CD4-positive, alpha-beta memory T cell (primary cell): ENCODE results near the gene TRPC3. TPM values are rescaled to one million over a fixed set of nuclear protein-coding genes. Genes with fewer than 3 reads are reported as not detected.

ENCODE experiments used
- CTCF ChIA-PET: fragments of 350-600 bp; sonication (Branson Sonifier 250); formaldehyde crosslinking; loops from one replicate; lab custom pipeline; 2021; ENCODE audit warnings: inconsistent platforms; ENCODE audit not compliant: partially characterized antibody; lab: Charles Lee
- POLR2A ChIA-PET: fragments of 350-600 bp; sonication (Branson Sonifier 250); formaldehyde crosslinking; loops from one replicate; lab custom pipeline; 2021; ENCODE audit not compliant: partially characterized antibody; lab: Charles Lee
- DNase-seq, 5 donors: peaks; one replicate each; pipeline versions ENCODE4 v3.0.0 to v3.0.0-alpha.2; 2020 to 2022; ENCODE audit warnings: mixed read lengths in 1 of 5
- H3K27ac ChIP-seq: one replicate; pipeline ENCODE4 v1.7.0; 2013; ENCODE audit warnings: low read depth, low read length
- H3K27me3 ChIP-seq: 2 replicates; pipeline ENCODE4 v1.7.0; 2013; ENCODE audit warnings: mild to moderate bottlenecking, low read length, moderate library complexity; ENCODE audit not compliant: insufficient read depth
- H3K36me3 ChIP-seq: 2 replicates; pipeline ENCODE4 v1.7.0; 2013; ENCODE audit warnings: mild to moderate bottlenecking, low read length, moderate library complexity; ENCODE audit not compliant: insufficient read depth
- H3K4me1 ChIP-seq: 2 replicates; pipeline ENCODE4 v1.7.0; 2013; ENCODE audit warnings: mild to moderate bottlenecking, low read length, moderate library complexity; ENCODE audit not compliant: insufficient read depth
- H3K4me3 ChIP-seq, 2 donors: one replicate each; pipeline ENCODE4 v1.7.0; 2013; ENCODE audit warnings: low read length in 2 of 2, mild to moderate bottlenecking in 1 of 2
- H3K9me3 ChIP-seq, 2 donors: one replicate each; pipeline ENCODE4 v1.7.0; 2013; ENCODE audit warnings: low read length in 2 of 2, control low read depth in 1 of 2; ENCODE audit not compliant: control insufficient read depth in 1 of 2
- H3K27ac Mint-ChIP-seq, 7 donors: one replicate each; pipeline ENCODE4 v1.8.0; 2020 to 2021; ENCODE audit warnings: mixed read lengths in 7 of 7, mild to moderate bottlenecking in 6 of 7, inconsistent platforms in 3 of 7, moderate library complexity in 3 of 7
- H3K27me3 Mint-ChIP-seq, 2 donors: one replicate each; pipeline ENCODE4 v1.8.0; 2020 to 2021; ENCODE audit warnings: mixed read lengths in 2 of 2
- H3K36me3 Mint-ChIP-seq, 2 donors: one replicate each; pipeline ENCODE4 v1.8.0; 2020 to 2021; ENCODE audit warnings: mixed read lengths in 2 of 2, inconsistent platforms in 1 of 2, mild to moderate bottlenecking in 1 of 2
- H3K4me1 Mint-ChIP-seq, 4 donors: one replicate each; pipeline ENCODE4 v1.8.0; 2020 to 2021; ENCODE audit warnings: mixed read lengths in 4 of 4, mild to moderate bottlenecking in 1 of 4
- H3K4me3 Mint-ChIP-seq, 8 donors: one replicate each; pipeline ENCODE4 v1.8.0; 2020 to 2021; ENCODE audit warnings: mixed read lengths in 8 of 8, mild to moderate bottlenecking in 7 of 8, moderate library complexity in 6 of 8, inconsistent platforms in 3 of 8
- H3K9me3 Mint-ChIP-seq, 8 donors: one replicate each; pipeline ENCODE4 v1.8.0; 2020 to 2021; ENCODE audit warnings: mixed read lengths in 8 of 8, mild to moderate bottlenecking in 5 of 8, inconsistent platforms in 3 of 8, moderate library complexity in 1 of 8
- intact Hi-C: fragments of 100-400 bp; cut with micrococcal nuclease; formaldehyde crosslinking; loops from one replicate; pipeline ENCODE4 v1.15.1; 2023
- polyA plus RNA-seq, 2 donors: library from polyadenylated mRNA; unstranded; fragments of 300-500 nt; fragmentation: Illumina TruSeq; gene quantifications; one replicate each; pipeline ENCODE4 v1.2.3, GENCODE V29; 2021
- total RNA-seq, 2 experiments: library from RNA; stranded (reverse); gene quantifications; one replicate each; pipeline ENCODE4 v1.2.3, GENCODE V29; 2021

The TRPC3 gene
- total and polyA plus RNA-seq, 4 experiments from 2014 or later, result not detected

DNA sequence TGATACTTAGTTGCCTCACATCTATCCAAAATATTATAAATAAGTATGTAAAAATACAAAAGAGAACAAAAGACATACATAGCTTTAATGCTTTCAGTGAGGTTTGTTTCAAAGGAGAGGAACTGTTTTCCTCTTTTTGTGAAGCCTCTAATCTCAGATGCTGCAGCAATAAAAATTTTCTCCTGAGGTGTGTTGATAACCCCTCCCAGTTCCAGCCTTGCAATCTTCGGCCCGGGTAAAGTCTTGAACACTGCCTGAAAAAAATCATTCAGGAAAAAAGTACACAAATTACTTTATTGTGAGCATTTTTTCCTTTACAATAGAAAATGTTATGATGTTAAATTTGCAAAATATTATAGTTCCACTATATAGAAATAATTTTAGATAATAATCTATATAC is 90.4 kb downstream of the TRPC3 start:
- H3K27ac ChIP-seq, result no peak overlapping the region
- Mint-ChIP-seq H3K4me3 (no peak overlapping the region), H3K9me3 (no peaks in the 10 kb centered on the region), H3K4me1 (peaks cover 0 to 5% (median 2%) of the 10 kb centered on the region in 4 donors), H3K27me3 (no peaks in the 10 kb centered on the region), H3K36me3 (peaks cover 17 to 25% of the 10 kb centered on the region in 2 donors), H3K27ac (no peak overlapping the region)
- no peaks in the 10 kb centered on the region for H3K36me3 ChIP-seq
- intact Hi-C loops, result loop anchor here (1.0 kb wide), 1 partner anchor 8 kb away; no protein-coding TSS in a partner anchor
- CTCF ChIA-PET, result interaction anchor here (0.8 kb wide), 1 partner anchor 9 kb away, joined by 3 read pairs; the partner anchor contains the start of gene BBS7
- POLR2A ChIA-PET, result no interaction called here
- H3K27me3 ChIP-seq, result no peaks in the 10 kb centered on the region
- no peaks in the 10 kb centered on the region for H3K9me3 ChIP-seq
- H3K4me3 ChIP-seq, result no peak overlapping the region
- no peak for DNase-seq
- H3K4me1 ChIP-seq, result no peaks in the 10 kb centered on the region

DNA sequence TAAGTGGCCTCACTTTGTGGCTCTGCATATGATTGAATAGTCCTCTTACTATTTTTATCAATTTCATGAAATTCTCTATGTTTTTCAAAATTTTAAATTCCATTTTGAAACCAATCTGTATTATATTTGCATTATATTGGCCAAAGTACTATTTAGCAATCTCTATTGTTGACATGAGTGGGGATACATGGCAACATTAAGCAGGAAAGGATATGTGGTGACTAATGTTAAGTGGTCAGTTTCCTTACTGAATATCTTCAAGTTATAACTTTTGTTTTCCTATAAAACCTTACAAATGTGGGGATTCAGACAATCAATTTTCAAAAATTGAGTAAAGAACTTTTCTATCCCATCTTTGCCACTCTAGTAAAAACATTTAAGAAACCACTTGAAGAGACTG is 91.7 kb downstream of the TRPC3 start:
- Mint-ChIP-seq H3K4me3 (no peak overlapping the region), H3K36me3 (peaks cover 7 to 23% of the 10 kb centered on the region in 2 donors), H3K9me3 (no peaks in the 10 kb centered on the region), H3K4me1 (peaks cover 0 to 5% (median 0%) of the 10 kb centered on the region in 4 donors), H3K27ac (no peak overlapping the region), H3K27me3 (no peaks in the 10 kb centered on the region)
- DNase-seq, result no peak
- CTCF ChIA-PET, result no interaction called here
- Histone ChIP-seq H3K9me3 (no peaks in the 10 kb centered on the region), H3K36me3 (no peaks in the 10 kb centered on the region), H3K27me3 (no peaks in the 10 kb centered on the region), H3K4me3 (no peak overlapping the region), H3K4me1 (no peaks in the 10 kb centered on the region), H3K27ac (no peak overlapping the region)
- intact Hi-C loops, result no loop called here
- POLR2A ChIA-PET, result interaction anchor here (0.9 kb wide), 1 partner anchor 36 kb away, joined by 3 read pairs; no protein-coding TSS in a partner anchor

- Histone ChIP-seq H3K27ac (no peak overlapping the region), H3K4me1 (no peaks in the 10 kb centered on the region), H3K4me3 (no peak overlapping the region), H3K27me3 (no peaks in the 10 kb centered on the region), H3K36me3 (peaks cover 3% of the 10 kb centered on the region), H3K9me3 (no peaks in the 10 kb centered on the region)
- Mint-ChIP-seq H3K36me3 (peaks cover 13 to 24% of the 10 kb centered on the region in 2 donors), H3K4me1 (no peaks in the 10 kb centered on the region), H3K9me3 (no peaks in the 10 kb centered on the region), H3K27ac (no peak overlapping the region), H3K27me3 (no peaks in the 10 kb centered on the region), H3K4me3 (no peak overlapping the region)
- ChIA-PET POLR2A (no interaction called here), CTCF (no interaction called here)
- DNase-seq, result no peak
- intact Hi-C loops, result no loop called here
Observed at GRCh38 chr4:121851354-121851753, 100.5 kb downstream of the TRPC3 start.

DNA sequence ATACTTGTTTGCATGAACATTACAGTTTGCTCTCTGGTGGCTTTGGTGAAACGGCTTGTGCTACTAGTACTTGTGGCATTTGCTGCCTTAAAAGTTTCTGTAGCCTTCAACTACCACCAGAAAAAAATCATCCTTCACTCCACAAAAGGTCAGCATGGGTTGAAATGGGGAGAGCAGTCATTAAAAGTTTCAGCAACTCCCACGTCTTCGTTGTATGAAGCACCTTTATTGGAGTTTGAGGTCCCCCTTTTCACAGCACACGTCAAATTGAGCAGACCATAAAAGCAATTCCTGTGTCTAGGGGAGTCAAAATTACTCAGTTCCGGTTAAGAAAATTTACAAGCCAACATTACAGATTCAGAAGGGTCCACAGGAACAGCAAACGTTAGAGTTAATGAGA is 105.2 kb downstream of the TRPC3 start:
- Mint-ChIP-seq H3K36me3 (peaks cover 33 to 43% of the 10 kb centered on the region in 2 donors), H3K9me3 (no peaks in the 10 kb centered on the region), H3K4me3 (no peak overlapping the region), H3K27me3 (no peaks in the 10 kb centered on the region), H3K4me1 (no peaks in the 10 kb centered on the region), H3K27ac (no peak overlapping the region)
- ChIA-PET POLR2A (no interaction called here), CTCF (no interaction called here)
- Histone ChIP-seq H3K27ac (no peak overlapping the region), H3K27me3 (no peaks in the 10 kb centered on the region), H3K4me1 (no peaks in the 10 kb centered on the region), H3K9me3 (no peaks in the 10 kb centered on the region), H3K36me3 (peaks cover 3% of the 10 kb centered on the region), H3K4me3 (no peak overlapping the region)
- DNase-seq, result no peak
- intact Hi-C loops, result no loop called here

GRCh38 chr4:121842862-121843261 is 109.0 kb downstream of the TRPC3 start:
- intact Hi-C loops, result no loop called here

DNA sequence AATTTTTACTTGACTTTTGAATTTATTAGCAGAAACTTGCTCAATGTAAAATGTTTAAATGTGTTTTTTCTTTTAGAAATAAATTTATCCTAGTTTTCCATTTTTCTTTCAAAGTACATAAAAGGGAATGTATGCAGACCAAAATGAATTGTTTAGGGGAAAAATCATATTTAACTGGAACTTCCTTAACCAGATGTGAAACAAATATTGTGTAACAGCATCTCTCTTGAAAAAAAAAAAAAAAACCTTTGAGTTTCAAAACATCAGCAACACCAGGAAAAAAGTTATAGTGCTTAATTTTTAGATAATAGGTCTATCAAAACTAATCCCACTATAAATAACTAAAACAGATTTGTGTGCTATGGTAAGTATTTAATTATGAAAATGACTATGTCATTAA is 113.7 kb downstream of the TRPC3 start:
- DNase-seq, result no peak
- Mint-ChIP-seq H3K4me1 (no peaks in the 10 kb centered on the region), H3K36me3 (peaks cover 17 to 24% of the 10 kb centered on the region in 2 donors), H3K27ac (no peak overlapping the region), H3K4me3 (no peak overlapping the region), H3K9me3 (no peaks in the 10 kb centered on the region), H3K27me3 (no peaks in the 10 kb centered on the region)
- CTCF ChIA-PET, result no interaction called here
- Histone ChIP-seq H3K4me3 (no peak overlapping the region), H3K4me1 (no peaks in the 10 kb centered on the region), H3K36me3 (no peaks in the 10 kb centered on the region), H3K9me3 (no peaks in the 10 kb centered on the region), H3K27me3 (no peaks in the 10 kb centered on the region), H3K27ac (no peak overlapping the region)
- intact Hi-C loops, result no loop called here
- POLR2A ChIA-PET, result no interaction called here

More at GRCh38 chr4:121842862-121843261, 109.0 kb downstream of the TRPC3 start:
- Histone ChIP-seq H3K4me3 (no peak overlapping the region), H3K36me3 (no peaks in the 10 kb centered on the region), H3K27me3 (no peaks in the 10 kb centered on the region), H3K9me3 (no peaks in the 10 kb centered on the region), H3K4me1 (no peaks in the 10 kb centered on the region), H3K27ac (no peak overlapping the region)
- POLR2A ChIA-PET, result no interaction called here
- no peak for DNase-seq
- CTCF ChIA-PET, result interaction anchor here (0.6 kb wide), 1 partner anchor 741 kb away, joined by 3 read pairs; no protein-coding TSS in a partner anchor
- Mint-ChIP-seq H3K4me3 (no peak overlapping the region), H3K27ac (no peak overlapping the region), H3K27me3 (no peaks in the 10 kb centered on the region), H3K36me3 (peaks cover 37 to 50% of the 10 kb centered on the region in 2 donors), H3K4me1 (no peaks in the 10 kb centered on the region), H3K9me3 (no peaks in the 10 kb centered on the region)

GRCh38 chr4:121829511-121829910 is 122.3 kb downstream of the TRPC3 start:
- POLR2A ChIA-PET, result no interaction called here
- CTCF ChIA-PET, result interaction anchor here (1.0 kb wide), 1 partner anchor 11 kb away, joined by 3 read pairs; no protein-coding TSS in a partner anchor
- Histone ChIP-seq H3K36me3 (no peaks in the 10 kb centered on the region), H3K4me1 (no peaks in the 10 kb centered on the region), H3K27me3 (no peaks in the 10 kb centered on the region), H3K27ac (no peak overlapping the region), H3K9me3 (no peaks in the 10 kb centered on the region), H3K4me3 (no peak overlapping the region)
- H3K9me3 Mint-ChIP-seq, result no peaks in the 10 kb centered on the region
- intact Hi-C loops, result loop anchor here (10.0 kb wide), 2 partner anchors 325 to 625 kb away; partner anchors contain the start of genes BLTP1 and IL2
- no peaks in the 10 kb centered on the region for H3K27me3 Mint-ChIP-seq
- H3K27ac Mint-ChIP-seq, result no peak overlapping the region
- H3K36me3 Mint-ChIP-seq, result peaks cover 12 to 19% of the 10 kb centered on the region in 2 donors
- no peak overlapping the region for H3K4me3 Mint-ChIP-seq
- DNase-seq, result no peak
- H3K4me1 Mint-ChIP-seq, result no peaks in the 10 kb centered on the region
